Measurements from ENCODE around the gene MPL.

- TF ChIP-seq CTCF (IDR thresholded peaks at IDR 0.05; ENCODE audit: low read depth, low read length, poor library complexity, severe bottlenecking) = no peak
- TF ChIP-seq EZH2phosphoT487 (IDR thresholded peaks at IDR 0.05; ENCODE audit: borderline replicate concordance, low read length) = no peak
Observed at GRCh38 chr1:43377831-43378230, 40.2 kb downstream of the MPL start.

All from DOHH2 (cell line).